ENCODE results near the gene SARDH.

Gene SARDH

DNA sequence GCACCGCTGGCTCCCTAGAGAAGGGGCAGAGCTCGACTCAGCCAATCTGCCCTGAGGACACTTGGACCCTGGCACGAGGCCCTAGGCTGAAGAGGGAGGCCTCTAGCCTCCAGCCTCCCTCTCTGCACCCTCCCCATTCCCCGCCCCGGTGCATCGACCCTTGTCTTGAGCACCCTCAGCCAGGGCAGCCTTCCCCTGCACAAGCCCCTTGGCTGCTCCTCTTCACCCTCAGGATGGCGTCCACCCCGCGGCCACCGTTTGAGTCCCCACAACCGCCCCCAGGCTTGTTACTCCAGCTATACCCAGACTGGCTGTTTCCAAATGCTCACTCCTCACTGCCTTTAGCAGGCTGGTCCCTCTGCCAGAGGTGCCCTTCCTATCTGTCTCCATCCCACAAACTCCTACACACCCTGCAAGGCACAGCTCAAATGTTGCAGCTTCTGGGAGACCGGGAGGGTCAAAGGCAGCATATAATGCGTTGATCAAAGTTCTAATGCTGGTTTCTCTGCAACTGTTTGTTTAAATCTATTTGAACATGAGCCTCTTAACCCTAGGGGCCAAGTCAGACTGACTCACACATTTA lies 122.5 kb downstream of the SARDH start:
- no peak for FAIRE-seq
- DNase-seq (ENCODE audit: insufficient read length, low spot score) = no peak

DNA sequence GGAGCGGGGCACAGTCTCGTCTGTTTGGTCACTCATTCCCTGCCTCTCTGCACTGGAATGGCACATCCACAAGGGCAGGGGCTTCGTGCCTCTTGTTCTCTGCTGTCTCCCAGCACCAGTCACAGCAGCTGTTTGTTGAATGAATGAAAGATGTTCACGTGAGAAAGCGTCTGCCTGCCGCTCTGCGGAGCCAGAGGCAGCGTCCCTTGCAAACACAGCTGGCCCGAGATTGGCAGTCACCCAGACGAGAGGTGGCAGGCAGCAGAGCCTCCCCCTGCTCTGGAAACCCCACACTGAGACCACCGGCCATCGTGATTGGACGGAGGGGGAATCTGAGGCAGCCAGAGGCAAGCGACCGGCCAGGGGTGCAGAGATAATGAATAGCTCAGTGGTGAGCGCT lies 123.0 kb downstream of the SARDH start:
- DNase-seq (ENCODE audit: insufficient read length, low spot score) (no peak), FAIRE-seq (no peak)

DNA sequence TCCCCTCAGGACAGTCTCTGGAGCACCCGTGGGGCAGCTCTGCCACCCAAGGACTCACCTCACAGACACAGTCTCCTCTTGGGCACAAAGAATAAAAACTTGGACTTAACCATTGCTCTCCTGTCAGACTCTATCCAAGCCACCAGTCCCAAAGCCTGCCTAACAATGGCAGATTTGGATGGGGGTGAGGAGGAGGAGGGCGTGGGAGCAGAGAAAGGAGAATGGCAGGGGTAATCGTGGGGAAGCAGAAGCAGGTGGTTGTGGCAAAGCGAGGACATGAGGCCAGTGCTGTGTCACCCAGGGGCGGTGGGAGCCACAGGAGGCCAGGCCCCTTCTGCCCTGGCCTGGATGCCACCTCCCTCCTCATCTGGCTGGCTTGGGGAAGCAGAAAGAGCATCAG lies 123.5 kb downstream of the SARDH start:
- DNase-seq (ENCODE audit: insufficient read length, low spot score) = no peak
- FAIRE-seq = no peak

- no peak for DNase-seq (ENCODE audit: insufficient read length, low spot score)
- FAIRE-seq = no peak
Measured at GRCh38 chr9:133614056-133614455, 124.1 kb downstream of the SARDH start.

Measured in GM19239 (cell line).